Spinal cord (tissue), 10 donors: Measurements from ENCODE around the gene GRID1. TPM values are rescaled to one million over a fixed set of nuclear protein-coding genes. Genes with fewer than 3 reads are reported as not detected.

Source experiments
- DNase-seq, 6 donors: peaks; one replicate each; pipeline versions ENCODE4 v3.0.0 to v3.0.0-alpha.2; 2013 to 2015; ENCODE audit warnings: low spot score in 6 of 6, low read depth in 4 of 6
- H3K27ac ChIP-seq: one replicate; pipeline ENCODE4 v1.5.1; 2013; ENCODE audit warnings: low read depth, low read length, control low read depth
- H3K27me3 ChIP-seq: one replicate; pipeline ENCODE4 v1.6.1; 2013; ENCODE audit warnings: low read length; ENCODE audit not compliant: control insufficient read depth, insufficient read depth
- H3K36me3 ChIP-seq: one replicate; pipeline ENCODE4 v1.6.1; 2013; ENCODE audit warnings: low read length; ENCODE audit not compliant: control insufficient read depth, insufficient read depth
- H3K4me1 ChIP-seq: one replicate; pipeline ENCODE4 v1.6.1; 2013; ENCODE audit warnings: low read length; ENCODE audit not compliant: control insufficient read depth, insufficient read depth
- H3K4me3 ChIP-seq: one replicate; pipeline ENCODE4 v1.5.1; 2013; ENCODE audit warnings: low read depth, low read length, control low read depth
- H3K9me3 ChIP-seq: one replicate; pipeline ENCODE4 v1.6.1; 2013; ENCODE audit warnings: low read length; ENCODE audit not compliant: control insufficient read depth, insufficient read depth
- WGBS: methylation state at CpG from one replicate; pipeline ENCODE4 v1.1.5; 2013; ENCODE audit warnings: missing lambda C conversion rate; ENCODE audit not compliant: insufficient coverage; 5-methylcytosine and 5-hydroxymethylcytosine counted together
- polyA plus RNA-seq, 2 donors: library from polyadenylated mRNA; unstranded; fragments of 120-200 nt; gene quantifications; one replicate each; pipeline ENCODE4 v1.2.1, GENCODE V29; 2013; ENCODE audit not compliant: insufficient read length in 2 of 2
- total RNA-seq, 2 donors: library from RNA; depleted of rRNA in 1 of 2; stranded (reverse); fragments of 120-200 nt in 1 of 2; fragments of >200 nt in 1 of 2; gene quantifications; one replicate each; pipeline versions ENCODE4 v1.2.3 to v1.2.4, GENCODE V29; 2013 to 2014
- donor health status: healthy.

The GRID1 gene
- total and polyA plus RNA-seq, 4 donors = 7.6 to 30.1 (median 22.2) TPM

- Histone ChIP-seq H3K27me3 (peaks cover 30% of the 10 kb centered on the region), H3K4me1 (peaks cover 57% of the 10 kb centered on the region), H3K27ac (no peak overlapping the region), H3K36me3 (peaks cover 18% of the 10 kb centered on the region), H3K4me3 (peak overlapping the region; percentile 42), H3K9me3 (no peaks in the 10 kb centered on the region)
- 15% methylated on average over 37 of the region's 46 CpGs for WGBS
- peak in 2 of 6 donors; percentile 39 to 43 for DNase-seq
These were observed 1.9 kb downstream of the GRID1 start for GRCh38 chr10:86364491-86365345.

- Histone ChIP-seq H3K27ac (no peak overlapping the region), H3K9me3 (no peaks in the 10 kb centered on the region), H3K36me3 (peaks cover 18% of the 10 kb centered on the region), H3K4me1 (peaks cover 57% of the 10 kb centered on the region), H3K27me3 (peaks cover 28% of the 10 kb centered on the region), H3K4me3 (no peak overlapping the region)
- 38% methylated on average over 27 of the region's 29 CpGs for WGBS
- DNase-seq = peak in 2 of 6 donors; percentile 21 to 48
These were observed 2.6 kb downstream of the GRID1 start for GRCh38 chr10:86363833-86364490.

- peaks cover 18% of the 10 kb centered on the region for H3K36me3 ChIP-seq
- 13% methylated on average over 77 of the region's 80 CpGs for WGBS
- H3K9me3 ChIP-seq = no peaks in the 10 kb centered on the region
- peak in 3 of 6 donors; percentile 31 to 87 (median 80) for DNase-seq
- no peak overlapping the region for H3K27ac ChIP-seq
- H3K4me1 ChIP-seq = peaks cover 57% of the 10 kb centered on the region
- no peak overlapping the region for H3K4me3 ChIP-seq
- H3K27me3 ChIP-seq = peaks cover 28% of the 10 kb centered on the region
These were observed 3.3 kb downstream of the GRID1 start for GRCh38 chr10:86363184-86363832.

GRCh38 chr10:86362586-86363183, 3.9 kb downstream of the GRID1 start:
- H3K4me1 ChIP-seq = peaks cover 56% of the 10 kb centered on the region
- H3K27ac ChIP-seq = no peak overlapping the region
- peaks cover 23% of the 10 kb centered on the region for H3K27me3 ChIP-seq
- H3K4me3 ChIP-seq = no peak overlapping the region
- no peaks in the 10 kb centered on the region for H3K9me3 ChIP-seq
- 42% methylated on average over 14 of the region's 15 CpGs for WGBS
- H3K36me3 ChIP-seq = peaks cover 19% of the 10 kb centered on the region
- no peak for DNase-seq

GRCh38 chr10:86362129-86362527, 4.5 kb downstream of the GRID1 start:
- peaks cover 19% of the 10 kb centered on the region for H3K27me3 ChIP-seq
- WGBS = no CpG with 5 or more reads among the region's 2 CpGs
- H3K36me3 ChIP-seq = peaks cover 25% of the 10 kb centered on the region
- H3K4me1 ChIP-seq = peaks cover 56% of the 10 kb centered on the region
- DNase-seq = no peak
- H3K9me3 ChIP-seq = no peaks in the 10 kb centered on the region
- no peak overlapping the region for H3K4me3 ChIP-seq
- no peak overlapping the region for H3K27ac ChIP-seq

- Histone ChIP-seq H3K27me3 (peaks cover 19% of the 10 kb centered on the region), H3K27ac (no peak overlapping the region), H3K9me3 (no peaks in the 10 kb centered on the region), H3K36me3 (peaks cover 27% of the 10 kb centered on the region), H3K4me3 (no peak overlapping the region), H3K4me1 (peaks cover 57% of the 10 kb centered on the region)
- DNase-seq = no peak
- 100% methylated on average over 4 of the region's 5 CpGs for WGBS
These were observed 5.2 kb downstream of the GRID1 start for GRCh38 chr10:86361156-86362128.

- no peaks in the 10 kb centered on the region for H3K9me3 ChIP-seq
These were observed 5.9 kb downstream of the GRID1 start for GRCh38 chr10:86360657-86361056.

GRCh38 chr10:86359954-86360353, 6.6 kb downstream of the GRID1 start:
- Histone ChIP-seq H3K4me3 (no peak overlapping the region), H3K27me3 (peaks cover 10% of the 10 kb centered on the region), H3K36me3 (peaks cover 35% of the 10 kb centered on the region), H3K27ac (no peak overlapping the region), H3K4me1 (peaks cover 63% of the 10 kb centered on the region), H3K9me3 (no peaks in the 10 kb centered on the region)
- WGBS = no CpG with 5 or more reads among the region's 1 CpG
- DNase-seq = no peak

More at GRCh38 chr10:86360657-86361056, 5.9 kb downstream of the GRID1 start:
- Histone ChIP-seq H3K27ac (no peak overlapping the region), H3K36me3 (peaks cover 29% of the 10 kb centered on the region), H3K4me1 (peaks cover 63% of the 10 kb centered on the region), H3K27me3 (peaks cover 17% of the 10 kb centered on the region), H3K4me3 (no peak overlapping the region)
- DNase-seq = no peak
- WGBS = 92% methylated on average over 5 of the region's 5 CpGs
